Right lobe of liver (tissue), 6 donors: ENCODE data around the gene OLR1. TPM values are rescaled to one million over a fixed set of nuclear protein-coding genes. Genes with fewer than 3 reads are reported as not detected.

Experiments
- ATAC-seq, 4 donors: fragments of 200-7000 bp; cut with Tn5 transposase; one replicate each; pipeline ENCODE4 v1.9.1; 2020; ENCODE audit warnings: mild to moderate bottlenecking in 4 of 4, moderate library complexity in 4 of 4
- DNase-seq, 3 donors: peaks; one replicate each; pipeline ENCODE4 v3.0.0-alpha.2; 2020
- H3K27ac ChIP-seq, 3 donors: fragments of 200-600 bp; one replicate each; pipeline ENCODE4 v1.8.0; 2022
- H3K27me3 ChIP-seq, 2 donors: fragments of 200-600 bp; one replicate each; pipeline ENCODE4 v1.8.0; 2022
- H3K36me3 ChIP-seq, 4 donors: fragments of 200-600 bp; sonication (generic) in 1 of 4; one replicate each; pipeline versions ENCODE4 v1.5.1 to v1.8.0; 2017 to 2022; ENCODE audit warnings: control low read depth in 1 of 4
- H3K4me1 ChIP-seq, 4 donors: fragments of 200-600 bp; sonication (generic) in 1 of 4; one replicate each; pipeline versions ENCODE4 v1.5.1 to v1.8.0; 2017 to 2022; ENCODE audit warnings: control low read depth in 1 of 4
- H3K4me3 ChIP-seq, 3 donors: fragments of 200-600 bp; one replicate each; pipeline ENCODE4 v1.8.0; 2022
- H3K9me3 ChIP-seq, 4 donors: fragments of 200-600 bp; sonication (generic) in 1 of 4; one replicate each; pipeline versions ENCODE4 v1.5.1 to v1.8.0; 2017 to 2022; ENCODE audit warnings: control low read depth in 1 of 4
- POLR2A ChIP-seq: fragments of 450-650 bp; IDR thresholded peaks from one replicate; pipeline ENCODE4 v1.6.1; 2017; ENCODE audit warnings: antibody characterized with exemption, mild to moderate bottlenecking
- WGBS: methylation state at CpG from one replicate; pipeline ENCODE4 v1.1.6; 2018; ENCODE audit warnings: low coverage, low lambda C conversion rate; ENCODE audit not compliant: insufficient coverage; ENCODE audit errors: missing lambda C conversion rate; 5-methylcytosine and 5-hydroxymethylcytosine counted together
- intact Hi-C, 2 donors: fragments of 100-400 bp; cut with DNase I; formaldehyde crosslinking; loops; one replicate each; pipeline versions ENCODE4 v1.11.2 to v1.14.1; 2022
- total RNA-seq, 6 experiments: library from RNA; depleted of rRNA in 2 of 6; stranded (reverse); fragments of >200 nt in 2 of 6; fragmentation: NEBNext Ultra II Directional in 3 of 6; extraction: Animal tissue kit (Norgen Biotek cat#: 25700) in 3 of 6; gene quantifications; one replicate each; pipeline versions ENCODE4 v1.1.0 to v1.2.4, GENCODE V29; 2016 to 2023
- TF ChIP-seq, protein P1 (sequence below), 4 donors: fragments of 200-600 bp in 3 of 4; fragments of 450-650 bp in 1 of 4; IDR thresholded peaks; one replicate each; pipeline versions ENCODE4 v1.5.1 to v1.8.0; 2016 to 2022; ENCODE audit warnings: antibody characterized with exemption in 4 of 4, mild to moderate bottlenecking in 2 of 4
- donor health status: DM: no; HTN: yes; CAD: no.
- donor health status: DM: no; HTN: no; CAD: no.
- donor health status: DM: no; HTN: no; CAD: no.
- donor health status: DM: no; HTN: yes; CAD: no.
- donor health status: DM: no; HTN: yes; CAD: no.

Gene OLR1
- total RNA-seq, 6 experiments from 2014 or later = 0.23 to 3.9 (median 0.77) TPM; not detected in 2

DNA sequence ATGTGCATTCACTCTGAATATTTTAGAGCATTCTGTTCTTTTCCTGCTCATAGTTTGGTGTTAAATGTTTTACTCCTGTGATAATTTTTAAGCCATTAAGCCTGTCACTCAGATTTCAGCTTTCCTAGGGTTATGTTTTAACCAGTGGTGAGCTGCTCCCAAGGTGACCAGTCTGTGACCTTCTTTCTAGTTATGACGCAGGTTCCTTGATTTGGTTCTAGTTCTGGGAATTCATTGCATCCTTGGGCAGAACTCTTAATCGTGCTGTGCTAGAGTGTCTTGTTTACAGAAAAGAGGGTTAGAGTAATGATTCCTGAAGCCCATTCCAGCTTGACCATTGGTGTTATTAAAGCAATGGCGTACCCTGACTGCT lies 42.9 kb upstream of the OLR1 start:
- DNase-seq (no peak), ATAC-seq (peak in 2 of 4 donors; percentile 4 to 8)
- peaks cover 0 to 18% (median 0%) of the 10 kb centered on the region in 4 donors for H3K4me1 ChIP-seq
- peaks cover 0 to 28% (median 9%) of the 10 kb centered on the region in 4 donors for H3K36me3 ChIP-seq
- H3K9me3 ChIP-seq = no peaks in the 10 kb centered on the region
- peak overlapping the region; percentile 61 to 78 (median 67) for H3K4me3 ChIP-seq
- TF ChIP-seq POLR2A = no peak
- TF ChIP-seq, protein P1, sequence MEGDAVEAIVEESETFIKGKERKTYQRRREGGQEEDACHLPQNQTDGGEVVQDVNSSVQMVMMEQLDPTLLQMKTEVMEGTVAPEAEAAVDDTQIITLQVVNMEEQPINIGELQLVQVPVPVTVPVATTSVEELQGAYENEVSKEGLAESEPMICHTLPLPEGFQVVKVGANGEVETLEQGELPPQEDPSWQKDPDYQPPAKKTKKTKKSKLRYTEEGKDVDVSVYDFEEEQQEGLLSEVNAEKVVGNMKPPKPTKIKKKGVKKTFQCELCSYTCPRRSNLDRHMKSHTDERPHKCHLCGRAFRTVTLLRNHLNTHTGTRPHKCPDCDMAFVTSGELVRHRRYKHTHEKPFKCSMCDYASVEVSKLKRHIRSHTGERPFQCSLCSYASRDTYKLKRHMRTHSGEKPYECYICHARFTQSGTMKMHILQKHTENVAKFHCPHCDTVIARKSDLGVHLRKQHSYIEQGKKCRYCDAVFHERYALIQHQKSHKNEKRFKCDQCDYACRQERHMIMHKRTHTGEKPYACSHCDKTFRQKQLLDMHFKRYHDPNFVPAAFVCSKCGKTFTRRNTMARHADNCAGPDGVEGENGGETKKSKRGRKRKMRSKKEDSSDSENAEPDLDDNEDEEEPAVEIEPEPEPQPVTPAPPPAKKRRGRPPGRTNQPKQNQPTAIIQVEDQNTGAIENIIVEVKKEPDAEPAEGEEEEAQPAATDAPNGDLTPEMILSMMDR (IDR thresholded peaks at IDR 0.05) = no peak
- H3K27me3 ChIP-seq = no peaks in the 10 kb centered on the region
- H3K27ac ChIP-seq = peak overlapping the region; percentile 97 to 100 (median 100)
- WGBS = 48% methylated on average over 3 of the region's 3 CpGs
- intact Hi-C loops = no loop called here

DNA sequence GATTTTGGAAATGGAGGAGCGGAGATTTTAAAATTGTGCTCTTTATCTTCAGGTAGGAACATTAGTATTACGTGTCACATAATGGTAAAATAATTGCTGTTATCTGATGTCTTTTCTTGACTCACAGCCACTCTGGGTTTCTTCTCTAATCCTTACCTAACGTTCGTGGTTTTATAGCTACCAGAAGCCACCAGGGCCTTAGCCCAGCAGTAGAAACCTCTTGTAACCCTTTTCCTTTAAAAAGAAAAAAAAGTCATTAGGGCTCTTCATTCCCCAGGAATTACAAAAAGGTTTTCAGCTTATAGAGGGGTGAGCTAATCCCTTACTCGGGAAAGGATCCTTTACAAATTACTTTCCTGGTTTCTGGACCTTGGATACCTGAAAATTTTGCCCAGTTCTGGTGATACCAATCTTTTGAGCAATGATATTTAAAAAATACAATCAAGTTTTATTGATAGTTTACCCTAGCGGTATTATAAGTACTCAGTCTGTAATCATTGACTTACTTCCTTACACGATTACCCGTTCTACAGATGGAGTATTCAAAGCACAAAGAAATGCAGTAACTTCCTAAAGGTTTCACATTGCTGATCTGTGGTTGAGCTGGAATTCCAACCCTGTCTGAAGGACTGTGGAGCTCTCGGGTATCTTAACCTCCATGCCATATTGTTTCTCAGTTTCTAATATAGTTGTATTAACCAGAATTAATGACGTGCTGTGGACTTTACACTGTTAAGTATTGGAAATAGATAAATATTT lies 42.4 kb upstream of the OLR1 start:
- intact Hi-C loops = no loop called here
- TF ChIP-seq, protein P1 (IDR thresholded peaks at IDR 0.05) = no peak
- TF ChIP-seq POLR2A = no peak
- Histone ChIP-seq H3K27me3 (no peaks in the 10 kb centered on the region), H3K4me3 (peak overlapping the region; percentile 61 to 78 (median 67)), H3K36me3 (peaks cover 0 to 23% (median 8%) of the 10 kb centered on the region in 4 donors), H3K4me1 (peaks cover 0 to 15% (median 0%) of the 10 kb centered on the region in 4 donors), H3K27ac (peak overlapping the region; percentile 97 to 100 (median 100)), H3K9me3 (no peaks in the 10 kb centered on the region)
- DNase-seq (no peak), ATAC-seq (peak in 2 of 4 donors; percentile 0)
- 14% methylated on average over 10 of the region's 10 CpGs for WGBS

DNA sequence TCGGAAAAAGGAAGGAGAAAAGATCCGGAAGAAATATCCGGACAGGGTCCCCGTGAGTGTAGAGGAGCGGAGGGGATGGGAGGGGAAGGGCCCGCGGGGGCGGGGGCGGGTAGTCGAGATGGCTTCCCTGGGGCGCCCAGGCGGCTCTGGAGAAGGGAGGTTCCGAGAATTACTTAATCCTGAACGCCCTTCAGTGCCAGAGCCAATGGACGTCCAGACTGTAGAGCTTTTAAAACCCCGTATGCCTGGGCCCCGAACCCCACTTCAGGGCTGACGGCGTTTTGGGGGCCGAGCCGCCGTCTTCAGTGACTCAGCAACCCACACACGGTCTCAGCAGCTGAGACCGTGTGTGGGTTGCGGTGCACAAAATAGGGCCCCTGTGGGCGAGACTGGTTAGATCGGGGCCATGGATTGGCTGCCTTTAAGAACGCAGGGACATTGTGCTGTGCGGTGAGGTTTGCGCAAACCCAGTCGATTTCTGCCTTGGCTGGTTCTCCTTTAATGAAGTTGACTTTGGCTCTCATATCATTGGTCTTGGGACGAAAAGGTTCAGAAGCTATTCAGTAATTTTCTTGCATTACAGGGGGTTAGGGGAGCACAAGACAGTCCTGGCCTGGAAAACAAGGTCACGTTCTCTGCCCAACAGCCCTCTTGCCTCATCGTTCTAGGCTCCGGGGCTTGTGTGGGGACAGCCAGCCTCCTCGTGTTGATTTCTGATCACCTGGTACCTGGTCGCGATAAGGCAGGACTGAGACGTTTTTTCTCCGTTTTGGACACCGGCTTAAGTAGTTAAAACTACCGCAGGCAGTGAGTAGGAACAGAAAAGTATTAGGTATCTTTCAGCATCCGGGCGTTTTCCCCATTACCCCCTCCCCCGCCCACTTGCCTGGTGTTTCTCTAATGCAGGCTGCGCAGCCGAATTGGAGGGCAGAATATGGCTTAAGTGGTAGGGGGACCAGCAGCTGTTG lies 41.5 kb upstream of the OLR1 start:
- 2% methylated on average over 28 of the region's 47 CpGs for WGBS
- peak; percentile 47 to 74 (median 66) for ATAC-seq
- TF ChIP-seq POLR2A = peak; percentile 72
- TF ChIP-seq, protein P1 (IDR thresholded peaks at IDR 0.05) = no peak
- peaks cover 0 to 15% (median 0%) of the 10 kb centered on the region in 4 donors for H3K4me1 ChIP-seq
- peaks cover 0 to 14% (median 4%) of the 10 kb centered on the region in 4 donors for H3K36me3 ChIP-seq
- no peaks in the 10 kb centered on the region for H3K27me3 ChIP-seq
- peak overlapping the region; percentile 61 to 78 (median 67) for H3K4me3 ChIP-seq
- peak; percentile 72 to 92 (median 90) for DNase-seq
- no peaks in the 10 kb centered on the region for H3K9me3 ChIP-seq
- peak overlapping the region; percentile 97 to 100 (median 100) for H3K27ac ChIP-seq
- intact Hi-C loops = no loop called here

DNA sequence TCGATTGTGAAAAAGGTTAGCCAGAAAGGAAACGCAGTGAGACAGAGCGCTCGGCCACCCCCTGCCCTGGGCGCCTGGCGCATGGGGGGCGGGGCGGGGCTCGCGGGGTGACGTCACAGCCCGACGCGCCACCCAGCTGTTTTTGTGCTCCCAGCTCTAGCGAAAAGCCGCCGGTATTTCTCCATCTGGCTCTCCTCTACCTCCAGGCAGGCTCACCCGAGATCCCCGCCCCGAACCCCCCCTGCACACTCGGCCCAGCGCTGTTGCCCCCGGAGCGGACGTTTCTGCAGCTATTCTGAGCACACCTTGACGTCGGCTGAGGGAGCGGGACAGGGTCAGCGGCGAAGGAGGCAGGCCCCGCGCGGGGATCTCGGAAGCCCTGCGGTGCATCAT lies 40.8 kb upstream of the OLR1 start, which contains the start of gene GABARAPL1:
TSS of gene GABARAPL1 (plus strand) at position 139 of the 393 bp plus-strand sequence. CDS start at position 392, 253 bp downstream.
- WGBS = under 1% methylated on average over 26 of the region's 35 CpGs
- TF ChIP-seq POLR2A = peak; percentile 63
- TF ChIP-seq, protein P1 (IDR thresholded peaks at IDR 0.05) = no peak
- Histone ChIP-seq H3K27me3 (no peaks in the 10 kb centered on the region), H3K36me3 (peaks cover 0 to 7% (median under 1%) of the 10 kb centered on the region in 4 donors), H3K27ac (peak within 1 kb of the TSS; percentile 97 to 100 (median 100)), H3K9me3 (no peaks in the 10 kb centered on the region), H3K4me3 (peak within 1 kb of the TSS; percentile 61 to 78 (median 67)), H3K4me1 (peaks cover 0 to 15% (median 0%) of the 10 kb centered on the region in 4 donors)
- intact Hi-C loops = no loop called here
- DNase-seq (peak; percentile 87 to 93 (median 91)), ATAC-seq (peak; percentile 72 to 85 (median 79))
